ENCODE results near the gene GLT1D1.

- no peak for TF ChIP-seq CTCF (IDR thresholded peaks at IDR 0.05; ENCODE audit: low read length)
- TF ChIP-seq EZH2 (optimal IDR thresholded peaks at IDR 0.05; ENCODE audit: low read depth, low read length) = no peak
- TF ChIP-seq EZH2phosphoT487 (IDR thresholded peaks at IDR 0.05; ENCODE audit: low read length) = no peak
Observed at GRCh38 chr12:128863957-128864356, 10.7 kb downstream of the GLT1D1 start.

Measured in MM.1S (cell line).